ENCODE measurements around the gene EFNB1. TPM values are rescaled to one million over a fixed set of nuclear protein-coding genes. Genes with fewer than 3 reads are reported as not detected.

EFNB1 gene
- total and polyA plus RNA-seq, 2 donors (not counting 1 experiment from before 2014, with no cell fraction given), result 1.5 to 3.2 TPM

DNA sequence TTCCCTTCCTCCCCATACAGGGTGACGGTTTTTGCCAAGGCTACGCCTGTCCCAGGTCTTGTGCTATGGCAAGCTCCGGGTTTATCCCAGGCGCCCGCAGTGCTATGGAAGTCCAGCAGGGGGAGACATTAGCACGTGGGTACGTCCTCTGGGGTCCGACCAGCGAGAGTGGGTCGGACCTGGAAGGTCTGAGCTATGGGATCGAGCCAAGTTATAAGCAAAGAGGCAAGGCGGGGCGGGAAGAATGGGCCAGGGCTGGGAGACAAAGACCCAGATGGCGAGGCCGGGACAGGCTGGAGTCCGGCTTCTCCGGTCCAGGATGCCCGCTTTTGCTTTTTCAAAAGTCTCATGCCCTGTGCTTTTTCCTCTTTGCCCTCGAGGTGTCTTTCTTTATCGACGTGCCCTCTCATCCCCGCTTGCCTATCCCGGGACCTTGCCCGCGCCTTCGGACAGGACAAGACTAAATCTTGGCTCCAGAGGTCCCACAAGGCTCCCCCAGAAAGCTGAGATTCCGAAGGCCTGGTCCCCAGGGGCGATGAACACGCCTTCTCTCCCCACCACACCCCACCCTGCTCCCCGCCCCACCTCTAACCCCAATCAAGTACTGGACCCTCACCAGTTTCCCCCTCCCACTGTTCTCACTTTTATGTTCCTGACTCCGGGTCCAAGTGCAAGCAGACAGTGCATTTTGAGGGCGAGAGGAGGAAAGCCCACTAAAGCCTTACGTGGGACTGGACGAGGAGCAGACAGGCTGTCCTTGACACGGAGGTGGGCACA is 785 bp upstream of the EFNB1 start:
- Mint-ChIP-seq H3K27me3 (no peaks in the 10 kb centered on the region), H3K4me3 (peak overlapping the region; percentile 97), H3K27ac (peak overlapping the region; percentile 77), H3K9me3 (ENCODE audit: insufficient read depth) (no peaks in the 10 kb centered on the region), H3K4me1 (peaks cover 23% of the 10 kb centered on the region)
- 5% methylated on average over 23 of the region's 35 CpGs for WGBS (ENCODE audit: insufficient coverage)
- peak overlapping the region; percentile 87 for H3K4me2 ChIP-seq (replicated peaks; ENCODE audit: low read depth, low read length, poor library complexity, severe bottlenecking)
- no peak overlapping the region for H3K27ac ChIP-seq (ENCODE audit: low read length in 2 of 2)
- ChIA-PET CTCF (interaction anchor here (0.7 to 4.1 kb wide), 23 partner anchors 9 to 1837 kb away, joined by 3 to 48 read pairs (median 4); partner anchors contain the start of genes IGBP1 and PJA1), POLR2A (interaction anchor here (0.6 to 1.1 kb wide), 2 partner anchors 788 to 1306 kb away, joined by 4 to 9 read pairs; partner anchors contain the start of genes EDA and IGBP1)
- H3K9ac ChIP-seq (ENCODE audit: low read length), result peak overlapping the region; percentile 75
- no peaks in the 10 kb centered on the region for H3K36me3 ChIP-seq (replicated peaks in 1 of 2; ENCODE audit: control extremely low read depth in 1 of 2, control insufficient read depth in 1 of 2, extremely low read depth in 1 of 2, insufficient read depth in 2 of 2, low read length in 1 of 2)
- no peak for TF ChIP-seq EZH2 (IDR thresholded peaks at IDR 0.05; ENCODE audit: borderline replicate concordance, insufficient read depth, low read depth, low read length, poor library complexity, severe bottlenecking)
- TF ChIP-seq, protein P1, sequence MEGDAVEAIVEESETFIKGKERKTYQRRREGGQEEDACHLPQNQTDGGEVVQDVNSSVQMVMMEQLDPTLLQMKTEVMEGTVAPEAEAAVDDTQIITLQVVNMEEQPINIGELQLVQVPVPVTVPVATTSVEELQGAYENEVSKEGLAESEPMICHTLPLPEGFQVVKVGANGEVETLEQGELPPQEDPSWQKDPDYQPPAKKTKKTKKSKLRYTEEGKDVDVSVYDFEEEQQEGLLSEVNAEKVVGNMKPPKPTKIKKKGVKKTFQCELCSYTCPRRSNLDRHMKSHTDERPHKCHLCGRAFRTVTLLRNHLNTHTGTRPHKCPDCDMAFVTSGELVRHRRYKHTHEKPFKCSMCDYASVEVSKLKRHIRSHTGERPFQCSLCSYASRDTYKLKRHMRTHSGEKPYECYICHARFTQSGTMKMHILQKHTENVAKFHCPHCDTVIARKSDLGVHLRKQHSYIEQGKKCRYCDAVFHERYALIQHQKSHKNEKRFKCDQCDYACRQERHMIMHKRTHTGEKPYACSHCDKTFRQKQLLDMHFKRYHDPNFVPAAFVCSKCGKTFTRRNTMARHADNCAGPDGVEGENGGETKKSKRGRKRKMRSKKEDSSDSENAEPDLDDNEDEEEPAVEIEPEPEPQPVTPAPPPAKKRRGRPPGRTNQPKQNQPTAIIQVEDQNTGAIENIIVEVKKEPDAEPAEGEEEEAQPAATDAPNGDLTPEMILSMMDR (IDR thresholded peaks at IDR 0.05), result peak; percentile 76
- peaks cover 8% of the 10 kb centered on the region for H4K20me1 ChIP-seq (ENCODE audit: control insufficient read depth, insufficient read depth, low read length, poor library complexity, severe bottlenecking)
- DNase-seq (peak; percentile 82), ATAC-seq (ENCODE audit: low read depth) (peak; percentile 52)
- H3K27me3 ChIP-seq (replicated peaks in 1 of 4; ENCODE audit: control extremely low read depth in 1 of 4, control insufficient read depth in 3 of 4, insufficient read depth in 4 of 4, low read length in 3 of 4), result peaks cover 0 to 11% (median 4%) of the 10 kb centered on the region in 4 experiments
- H3K4me3 ChIP-seq (ENCODE audit: control extremely low read depth in 1 of 5, extremely low read depth in 1 of 5, insufficient read depth in 1 of 5, low read depth in 2 of 5, low read length in 4 of 5), result peak overlapping the region; percentile 58 to 80 (median 75)
- intact Hi-C loops (cut with micrococcal nuclease), result loop anchor here (1.0 to 10.0 kb wide), 7 partner anchors 313 to 1614 kb away; partner anchors contain the start of genes DLG3, EDA and PJA1
- no peaks in the 10 kb centered on the region for H3K79me2 ChIP-seq (ENCODE audit: control insufficient read depth, insufficient read depth, low read length)
- peaks cover 12 to 31% of the 10 kb centered on the region in 2 donors for H3K4me1 ChIP-seq (ENCODE audit: control insufficient read depth in 2 of 2, insufficient read depth in 2 of 2, low read length in 2 of 2)
- peak overlapping the region; percentile 89 for H2AFZ ChIP-seq (ENCODE audit: insufficient read depth, low read depth, low read length, poor library complexity, severe bottlenecking)
- no peaks in the 10 kb centered on the region for H3K9me3 ChIP-seq (ENCODE audit: control extremely low read depth in 1 of 3, control insufficient read depth in 2 of 3, insufficient read depth in 1 of 3, low read length in 2 of 3)
